Measurements from ENCODE around the gene CALY.

The CALY gene

GRCh38 chr10:133335246-133336117 is 1.2 kb downstream of the CALY start (continued):
- TF ChIP-seq ZNF394 (tag by site-specific recombination; IDR thresholded peaks at IDR 0.05; ENCODE audit: borderline replicate concordance) (no peak; the same call in 1 of the 2 replicates), ZBTB21 (tag by site-specific recombination; IDR thresholded peaks at IDR 0.05) (peak; percentile 64), KLF9 (tag by site-specific recombination; IDR thresholded peaks at IDR 0.05; ENCODE audit: low read depth) (peak; percentile 13; the same call in 1 of the 2 replicates), ZNF169 (tag by site-specific recombination; IDR thresholded peaks at IDR 0.05) (no peak), ZNF221 (tag by site-specific recombination; IDR thresholded peaks at IDR 0.05; ENCODE audit: borderline replicate concordance) (no peak), GLI2 (tag by site-specific recombination; IDR thresholded peaks at IDR 0.05; ENCODE audit: borderline replicate concordance, low read depth) (no peak), ZNF157 (tag by site-specific recombination; IDR thresholded peaks at IDR 0.05) (no peak), ZNF529 (tag by site-specific recombination; IDR thresholded peaks at IDR 0.05; ENCODE audit: insufficient replicate concordance) (no peak), AEBP2 (tag by site-specific recombination; IDR thresholded peaks at IDR 0.05; ENCODE audit: borderline replicate concordance) (no peak), ZFP37 (tag by site-specific recombination; IDR thresholded peaks at IDR 0.05) (no peak), ZNF350 (tag by site-specific recombination; IDR thresholded peaks at IDR 0.05) (no peak), REST (tag by site-specific recombination; IDR thresholded peaks at IDR 0.05) (no peak), TSHZ1 (tag by site-specific recombination; IDR thresholded peaks at IDR 0.05; ENCODE audit: borderline replicate concordance) (no peak), ZNF830 (tag by site-specific recombination; IDR thresholded peaks at IDR 0.05; ENCODE audit: low read depth) (no peak)
- TF ChIP-seq, protein P1, sequence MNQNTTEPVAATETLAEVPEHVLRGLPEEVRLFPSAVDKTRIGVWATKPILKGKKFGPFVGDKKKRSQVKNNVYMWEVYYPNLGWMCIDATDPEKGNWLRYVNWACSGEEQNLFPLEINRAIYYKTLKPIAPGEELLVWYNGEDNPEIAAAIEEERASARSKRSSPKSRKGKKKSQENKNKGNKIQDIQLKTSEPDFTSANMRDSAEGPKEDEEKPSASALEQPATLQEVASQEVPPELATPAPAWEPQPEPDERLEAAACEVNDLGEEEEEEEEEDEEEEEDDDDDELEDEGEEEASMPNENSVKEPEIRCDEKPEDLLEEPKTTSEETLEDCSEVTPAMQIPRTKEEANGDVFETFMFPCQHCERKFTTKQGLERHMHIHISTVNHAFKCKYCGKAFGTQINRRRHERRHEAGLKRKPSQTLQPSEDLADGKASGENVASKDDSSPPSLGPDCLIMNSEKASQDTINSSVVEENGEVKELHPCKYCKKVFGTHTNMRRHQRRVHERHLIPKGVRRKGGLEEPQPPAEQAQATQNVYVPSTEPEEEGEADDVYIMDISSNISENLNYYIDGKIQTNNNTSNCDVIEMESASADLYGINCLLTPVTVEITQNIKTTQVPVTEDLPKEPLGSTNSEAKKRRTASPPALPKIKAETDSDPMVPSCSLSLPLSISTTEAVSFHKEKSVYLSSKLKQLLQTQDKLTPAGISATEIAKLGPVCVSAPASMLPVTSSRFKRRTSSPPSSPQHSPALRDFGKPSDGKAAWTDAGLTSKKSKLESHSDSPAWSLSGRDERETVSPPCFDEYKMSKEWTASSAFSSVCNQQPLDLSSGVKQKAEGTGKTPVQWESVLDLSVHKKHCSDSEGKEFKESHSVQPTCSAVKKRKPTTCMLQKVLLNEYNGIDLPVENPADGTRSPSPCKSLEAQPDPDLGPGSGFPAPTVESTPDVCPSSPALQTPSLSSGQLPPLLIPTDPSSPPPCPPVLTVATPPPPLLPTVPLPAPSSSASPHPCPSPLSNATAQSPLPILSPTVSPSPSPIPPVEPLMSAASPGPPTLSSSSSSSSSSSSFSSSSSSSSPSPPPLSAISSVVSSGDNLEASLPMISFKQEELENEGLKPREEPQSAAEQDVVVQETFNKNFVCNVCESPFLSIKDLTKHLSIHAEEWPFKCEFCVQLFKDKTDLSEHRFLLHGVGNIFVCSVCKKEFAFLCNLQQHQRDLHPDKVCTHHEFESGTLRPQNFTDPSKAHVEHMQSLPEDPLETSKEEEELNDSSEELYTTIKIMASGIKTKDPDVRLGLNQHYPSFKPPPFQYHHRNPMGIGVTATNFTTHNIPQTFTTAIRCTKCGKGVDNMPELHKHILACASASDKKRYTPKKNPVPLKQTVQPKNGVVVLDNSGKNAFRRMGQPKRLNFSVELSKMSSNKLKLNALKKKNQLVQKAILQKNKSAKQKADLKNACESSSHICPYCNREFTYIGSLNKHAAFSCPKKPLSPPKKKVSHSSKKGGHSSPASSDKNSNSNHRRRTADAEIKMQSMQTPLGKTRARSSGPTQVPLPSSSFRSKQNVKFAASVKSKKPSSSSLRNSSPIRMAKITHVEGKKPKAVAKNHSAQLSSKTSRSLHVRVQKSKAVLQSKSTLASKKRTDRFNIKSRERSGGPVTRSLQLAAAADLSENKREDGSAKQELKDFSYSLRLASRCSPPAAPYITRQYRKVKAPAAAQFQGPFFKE (tag by site-specific recombination; IDR thresholded peaks at IDR 0.05; ENCODE audit: borderline replicate concordance), result no peak
- TF ChIP-seq, protein P2, sequence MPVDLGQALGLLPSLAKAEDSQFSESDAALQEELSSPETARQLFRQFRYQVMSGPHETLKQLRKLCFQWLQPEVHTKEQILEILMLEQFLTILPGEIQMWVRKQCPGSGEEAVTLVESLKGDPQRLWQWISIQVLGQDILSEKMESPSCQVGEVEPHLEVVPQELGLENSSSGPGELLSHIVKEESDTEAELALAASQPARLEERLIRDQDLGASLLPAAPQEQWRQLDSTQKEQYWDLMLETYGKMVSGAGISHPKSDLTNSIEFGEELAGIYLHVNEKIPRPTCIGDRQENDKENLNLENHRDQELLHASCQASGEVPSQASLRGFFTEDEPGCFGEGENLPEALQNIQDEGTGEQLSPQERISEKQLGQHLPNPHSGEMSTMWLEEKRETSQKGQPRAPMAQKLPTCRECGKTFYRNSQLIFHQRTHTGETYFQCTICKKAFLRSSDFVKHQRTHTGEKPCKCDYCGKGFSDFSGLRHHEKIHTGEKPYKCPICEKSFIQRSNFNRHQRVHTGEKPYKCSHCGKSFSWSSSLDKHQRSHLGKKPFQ (tag by site-specific recombination; IDR thresholded peaks at IDR 0.05), result no peak
- TF ChIP-seq, protein P3, sequence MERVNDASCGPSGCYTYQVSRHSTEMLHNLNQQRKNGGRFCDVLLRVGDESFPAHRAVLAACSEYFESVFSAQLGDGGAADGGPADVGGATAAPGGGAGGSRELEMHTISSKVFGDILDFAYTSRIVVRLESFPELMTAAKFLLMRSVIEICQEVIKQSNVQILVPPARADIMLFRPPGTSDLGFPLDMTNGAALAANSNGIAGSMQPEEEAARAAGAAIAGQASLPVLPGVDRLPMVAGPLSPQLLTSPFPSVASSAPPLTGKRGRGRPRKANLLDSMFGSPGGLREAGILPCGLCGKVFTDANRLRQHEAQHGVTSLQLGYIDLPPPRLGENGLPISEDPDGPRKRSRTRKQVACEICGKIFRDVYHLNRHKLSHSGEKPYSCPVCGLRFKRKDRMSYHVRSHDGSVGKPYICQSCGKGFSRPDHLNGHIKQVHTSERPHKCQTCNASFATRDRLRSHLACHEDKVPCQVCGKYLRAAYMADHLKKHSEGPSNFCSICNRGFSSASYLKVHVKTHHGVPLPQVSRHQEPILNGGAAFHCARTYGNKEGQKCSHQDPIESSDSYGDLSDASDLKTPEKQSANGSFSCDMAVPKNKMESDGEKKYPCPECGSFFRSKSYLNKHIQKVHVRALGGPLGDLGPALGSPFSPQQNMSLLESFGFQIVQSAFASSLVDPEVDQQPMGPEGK (tag by site-specific recombination; IDR thresholded peaks at IDR 0.05), result peak; percentile 92
